DOHH2 (cell line): Measurements from ENCODE around the gene FOXP4.
A peak's percentile ranks its signal among the peaks of the same experiment; 100 is the strongest.

ENCODE experiments used
- H3F3A ChIP-seq: fragments of 200-600 bp; sonication (generic), shearing (Covaris generic); 2 replicates; pipeline ENCODE4 v1.6.0; 2016; ENCODE audit warnings: antibody characterized with exemption, mild to moderate bottlenecking; ENCODE audit not compliant: control insufficient read depth, insufficient read depth
- H3K27ac ChIP-seq: fragments of 200-600 bp; sonication (generic); 2 replicates; pipeline ENCODE4 v1.5.1; 2014; ENCODE audit warnings: low read depth, mild to moderate bottlenecking, low read length, moderate library complexity
- H3K27me3 ChIP-seq: fragments of 200-600 bp; sonication (generic); 2 replicates; pipeline ENCODE4 v1.6.1; 2014; ENCODE audit warnings: mild to moderate bottlenecking, low read length, mixed read lengths; ENCODE audit not compliant: control insufficient read depth
- H3K36me3 ChIP-seq: fragments of 200-600 bp; sonication (generic); 2 replicates; pipeline ENCODE4 v1.6.1; 2014; ENCODE audit warnings: mild to moderate bottlenecking, low read length, moderate library complexity, mixed read lengths; ENCODE audit not compliant: control insufficient read depth
- H3K4me1 ChIP-seq: fragments of 200-600 bp; sonication (generic); 2 replicates; pipeline ENCODE4 v1.6.1; 2014; ENCODE audit warnings: mild to moderate bottlenecking, low read length, mixed read lengths; ENCODE audit not compliant: control insufficient read depth
- H3K4me2 ChIP-seq: fragments of 200-600 bp; sonication (generic); 2 replicates; pipeline ENCODE4 v1.6.0; 2014; ENCODE audit warnings: mild to moderate bottlenecking, low read length, moderate library complexity
- H3K4me3 ChIP-seq: fragments of 200-600 bp; sonication (generic); 2 replicates; pipeline ENCODE4 v1.5.1; 2014; ENCODE audit warnings: mild to moderate bottlenecking, low read length, mixed read lengths
- H3K79me2 ChIP-seq: fragments of 200-600 bp; sonication (generic); 2 replicates; pipeline ENCODE4 v1.6.1; 2014; ENCODE audit warnings: mild to moderate bottlenecking, low read length, mixed read lengths; ENCODE audit not compliant: control insufficient read depth
- H3K9me2 ChIP-seq: fragments of 200-600 bp; sonication (generic); replicated peaks from 2 replicates; pipeline ENCODE4 v1.6.1; 2014; ENCODE audit warnings: mild to moderate bottlenecking, low read length, mixed read lengths; ENCODE audit not compliant: control insufficient read depth
- H3K9me3 ChIP-seq: fragments of 200-600 bp; sonication (generic); 2 replicates; pipeline ENCODE4 v1.6.1; 2014; ENCODE audit warnings: antibody characterized with exemption, low read length, mixed read lengths; ENCODE audit not compliant: control insufficient read depth, insufficient read depth
- H4K20me1 ChIP-seq: fragments of 200-600 bp; sonication (generic); 2 replicates; pipeline ENCODE4 v1.6.0; 2014; ENCODE audit warnings: low read depth, mild to moderate bottlenecking, antibody characterized with exemption, low read length, moderate library complexity; ENCODE audit not compliant: control insufficient read depth, insufficient read depth
- EZH2phosphoT487 ChIP-seq: fragments of 200-600 bp; sonication (generic); IDR thresholded peaks from 2 replicates; pipeline ENCODE4 v1.6.1; 2017; ENCODE audit warnings: borderline replicate concordance, mild to moderate bottlenecking, antibody characterized with exemption, low read length, moderate library complexity, mixed read lengths
- TF ChIP-seq, protein P1 (sequence below): fragments of 200-600 bp; sonication (generic); IDR thresholded peaks from one replicate; pipeline ENCODE4 v1.5.1; 2014; ENCODE audit warnings: antibody characterized with exemption, mild to moderate bottlenecking, low read depth, low read length; ENCODE audit not compliant: poor library complexity, severe bottlenecking

FOXP4 gene

GRCh38 chr6:41546866-41547798 lies 951 bp downstream of the FOXP4 start:
- TF ChIP-seq, protein P1, sequence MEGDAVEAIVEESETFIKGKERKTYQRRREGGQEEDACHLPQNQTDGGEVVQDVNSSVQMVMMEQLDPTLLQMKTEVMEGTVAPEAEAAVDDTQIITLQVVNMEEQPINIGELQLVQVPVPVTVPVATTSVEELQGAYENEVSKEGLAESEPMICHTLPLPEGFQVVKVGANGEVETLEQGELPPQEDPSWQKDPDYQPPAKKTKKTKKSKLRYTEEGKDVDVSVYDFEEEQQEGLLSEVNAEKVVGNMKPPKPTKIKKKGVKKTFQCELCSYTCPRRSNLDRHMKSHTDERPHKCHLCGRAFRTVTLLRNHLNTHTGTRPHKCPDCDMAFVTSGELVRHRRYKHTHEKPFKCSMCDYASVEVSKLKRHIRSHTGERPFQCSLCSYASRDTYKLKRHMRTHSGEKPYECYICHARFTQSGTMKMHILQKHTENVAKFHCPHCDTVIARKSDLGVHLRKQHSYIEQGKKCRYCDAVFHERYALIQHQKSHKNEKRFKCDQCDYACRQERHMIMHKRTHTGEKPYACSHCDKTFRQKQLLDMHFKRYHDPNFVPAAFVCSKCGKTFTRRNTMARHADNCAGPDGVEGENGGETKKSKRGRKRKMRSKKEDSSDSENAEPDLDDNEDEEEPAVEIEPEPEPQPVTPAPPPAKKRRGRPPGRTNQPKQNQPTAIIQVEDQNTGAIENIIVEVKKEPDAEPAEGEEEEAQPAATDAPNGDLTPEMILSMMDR = no peak
- TF ChIP-seq EZH2phosphoT487 = no peak
- peaks cover 25% of the 10 kb centered on the region for H4K20me1 ChIP-seq
- no peak overlapping the region for H3K27ac ChIP-seq
- H3K27me3 ChIP-seq = peaks cover 13% of the 10 kb centered on the region
- H3F3A ChIP-seq = no peaks in the 10 kb centered on the region
- H3K4me3 ChIP-seq = peak overlapping the region; percentile 92
- peaks cover 26% of the 10 kb centered on the region for H3K4me1 ChIP-seq
- H3K9me2 ChIP-seq = no peaks in the 10 kb centered on the region
- peaks cover 47% of the 10 kb centered on the region for H3K79me2 ChIP-seq
- H3K9me3 ChIP-seq = no peaks in the 10 kb centered on the region
- H3K4me2 ChIP-seq = peak overlapping the region; percentile 98
- peaks cover 14% of the 10 kb centered on the region; the same call in 1 of the 2 replicates for H3K36me3 ChIP-seq

DNA sequence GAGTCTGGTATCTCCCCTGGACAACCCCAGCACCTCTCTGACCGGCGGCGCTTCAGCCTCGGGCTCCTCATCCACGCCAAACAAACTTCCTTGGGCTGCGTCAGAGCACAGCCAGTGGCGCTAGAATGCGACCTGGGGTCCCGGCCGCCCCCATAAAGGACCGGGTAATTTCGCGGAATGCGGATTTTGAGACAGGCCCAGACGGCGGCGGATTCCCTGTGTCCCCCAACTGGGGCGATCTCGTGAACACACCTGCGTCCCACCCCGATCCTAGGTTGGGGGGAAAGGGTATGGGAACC lies 1.6 kb downstream of the FOXP4 start:
- H3K36me3 ChIP-seq = peaks cover 17% of the 10 kb centered on the region; the same call in 1 of the 2 replicates
- peaks cover 48% of the 10 kb centered on the region for H3K79me2 ChIP-seq
- TF ChIP-seq EZH2phosphoT487 = no peak; the same call in 1 of the 2 replicates
- TF ChIP-seq, protein P1 = no peak
- peak overlapping the region; percentile 92 for H3K4me3 ChIP-seq
- no peak overlapping the region for H3K27ac ChIP-seq
- H3K9me2 ChIP-seq = no peaks in the 10 kb centered on the region
- peak overlapping the region; percentile 98 for H3K4me2 ChIP-seq
- peaks cover 13% of the 10 kb centered on the region for H3K27me3 ChIP-seq
- H3F3A ChIP-seq = no peaks in the 10 kb centered on the region
- H3K4me1 ChIP-seq = peaks cover 26% of the 10 kb centered on the region
- no peaks in the 10 kb centered on the region for H3K9me3 ChIP-seq
- H4K20me1 ChIP-seq = peaks cover 25% of the 10 kb centered on the region

- H3K27ac ChIP-seq = no peak overlapping the region
- H4K20me1 ChIP-seq = peaks cover 25% of the 10 kb centered on the region
- peaks cover 26% of the 10 kb centered on the region for H3K4me1 ChIP-seq
- peaks cover 17% of the 10 kb centered on the region; the same call in 1 of the 2 replicates for H3K36me3 ChIP-seq
- H3K9me2 ChIP-seq = no peaks in the 10 kb centered on the region
- TF ChIP-seq, protein P1 = no peak
- no peak for TF ChIP-seq EZH2phosphoT487
- peak overlapping the region; percentile 92 for H3K4me3 ChIP-seq
- no peaks in the 10 kb centered on the region for H3F3A ChIP-seq
- H3K9me3 ChIP-seq = no peaks in the 10 kb centered on the region
- peaks cover 48% of the 10 kb centered on the region for H3K79me2 ChIP-seq
- H3K27me3 ChIP-seq = peaks cover 13% of the 10 kb centered on the region
- peak overlapping the region; percentile 98 for H3K4me2 ChIP-seq
Measured at GRCh38 chr6:41548098-41548840, 2.1 kb downstream of the FOXP4 start.
